PC-3 (cell line): Measurements from ENCODE around the gene GRIN2D. TPM values are rescaled to one million over a fixed set of nuclear protein-coding genes. Genes with fewer than 3 reads are reported as not detected.

Source experiments
- ATAC-seq: fragments of 200-7000 bp; cut with Tn5 transposase; 2 replicates; pipeline ENCODE4 v1.9.1; 2020; ENCODE audit warnings: mild to moderate bottlenecking, moderate library complexity
- BruUV-seq: library from RNA; stranded (reverse); fragments of 400-500 nt; replicated peaks from 2 replicates; lab custom pipeline; 2021; lab: Mats Ljungman, UMichigan
- CTCF ChIA-PET: fragments of 300-600 bp; sonication (Branson Sonifier 250); formaldehyde crosslinking; loops from one replicate; lab custom pipeline; 2022; ENCODE audit warnings: antibody characterized with exemption; lab: Charles Lee
- POLR2A ChIA-PET: fragments of 300-600 bp; sonication (Branson Sonifier 250); formaldehyde crosslinking; loops from one replicate; lab custom pipeline; 2022; ENCODE audit warnings: antibody characterized with exemption; ENCODE audit not compliant: unreplicated experiment; lab: Charles Lee
- DNase-seq: peaks from one replicate; pipeline ENCODE4 v3.0.0-alpha.2; 2015
- H2AFZ ChIP-seq: fragments of 300-600 bp; sonication (generic); 2 replicates; pipeline ENCODE4 v1.6.0; 2016; ENCODE audit warnings: antibody characterized with exemption, low read length
- H3F3A ChIP-seq: fragments of 300-600 bp; sonication (generic); one replicate; pipeline ENCODE4 v1.6.0; 2017; ENCODE audit warnings: antibody characterized with exemption, low read length, control low read depth, mild to moderate bottlenecking; ENCODE audit not compliant: unreplicated experiment
- H3K27ac ChIP-seq: fragments of 300-600 bp; sonication (generic); 2 replicates; pipeline ENCODE4 v1.5.1; 2016; ENCODE audit warnings: mild to moderate bottlenecking, low read length
- H3K27me3 ChIP-seq: fragments of 300-600 bp; sonication (generic); 2 replicates; pipeline ENCODE4 v1.6.1; 2016; ENCODE audit warnings: low read length, mixed read lengths
- H3K36me3 ChIP-seq: fragments of 300-600 bp; sonication (generic); 2 replicates; pipeline ENCODE4 v1.6.1; 2016; ENCODE audit warnings: low read depth, mixed run types, low read length, mixed read lengths
- H3K4me1 ChIP-seq: fragments of 300-600 bp; sonication (generic); 2 replicates; pipeline ENCODE4 v1.5.1; 2016; ENCODE audit warnings: low read length; ENCODE audit not compliant: insufficient read depth
- H3K4me2 ChIP-seq: fragments of 300-600 bp; sonication (generic); 2 replicates; pipeline ENCODE4 v1.6.0; 2016; ENCODE audit warnings: low read length
- H3K4me3 ChIP-seq: fragments of 300-600 bp; sonication (generic); 2 replicates; pipeline ENCODE4 v1.5.1; 2016; ENCODE audit warnings: mild to moderate bottlenecking, low read length, mixed read lengths
- H3K79me2 ChIP-seq: fragments of 300-600 bp; sonication (generic); 2 replicates; pipeline ENCODE4 v1.6.1; 2017; ENCODE audit warnings: low read length, mixed read lengths
- H3K9ac ChIP-seq: fragments of 300-600 bp; sonication (generic); 2 replicates; pipeline ENCODE4 v1.6.0; 2016; ENCODE audit warnings: mild to moderate bottlenecking, low read length
- H3K9me2 ChIP-seq: fragments of 300-600 bp; sonication (generic); replicated peaks from 2 replicates; pipeline ENCODE4 v1.6.1; 2016; ENCODE audit warnings: mixed run types, low read length, mixed read lengths
- H3K9me3 ChIP-seq: fragments of 300-600 bp; sonication (generic); 2 replicates; pipeline ENCODE4 v1.6.1; 2016; ENCODE audit warnings: low read length, mixed read lengths
- H4K20me1 ChIP-seq: fragments of 300-600 bp; sonication (generic); 2 replicates; pipeline ENCODE4 v1.6.1; 2016; ENCODE audit warnings: low read length, mixed read lengths
- EZH2 ChIP-seq: fragments of 300-600 bp; sonication (generic); IDR thresholded peaks from one replicate; pipeline ENCODE4 v1.6.1; 2017; ENCODE audit warnings: antibody characterized with exemption, mild to moderate bottlenecking, low read length; ENCODE audit not compliant: unreplicated experiment
- EZH2phosphoT487 ChIP-seq: fragments of 300-600 bp; sonication (generic); IDR thresholded peaks from 2 replicates; pipeline ENCODE4 v1.6.1; 2018; ENCODE audit warnings: mild to moderate bottlenecking, antibody characterized with exemption, low read length, borderline replicate concordance
- intact Hi-C: fragments of 100-400 bp; cut with micrococcal nuclease; formaldehyde crosslinking; loops from 2 replicates; pipeline ENCODE4 v1.9.0; 2023
- total RNA-seq: library from RNA; depleted of rRNA; stranded (reverse); fragments of >200 nt; gene quantifications from 2 replicates; pipeline ENCODE4 v1.2.3, GENCODE V29; 2014
- TF ChIP-seq, protein P1 (sequence below): fragments of 300-600 bp; sonication (generic); conservative IDR thresholded peaks from 2 replicates; pipeline ENCODE4 v1.5.1; 2017; ENCODE audit warnings: antibody characterized with exemption, low read depth, mild to moderate bottlenecking, low read length

The GRIN2D gene
- total RNA-seq, 1 experiment from 2014 or later, result 0.51 TPM

- Histone ChIP-seq H4K20me1 (no peaks in the 10 kb centered on the region), H3K9ac (no peak overlapping the region), H3K4me3 (no peak overlapping the region), H3K79me2 (no peaks in the 10 kb centered on the region), H2AFZ (no peak overlapping the region), H3K4me1 (peaks cover 5% of the 10 kb centered on the region; the same call in 1 of the 2 replicates), H3K9me2 (no peaks in the 10 kb centered on the region), H3K4me2 (no peak overlapping the region), H3K36me3 (no peaks in the 10 kb centered on the region), H3K27ac (no peak overlapping the region), H3K9me3 (no peaks in the 10 kb centered on the region), H3K27me3 (no peaks in the 10 kb centered on the region), H3F3A (no peaks in the 10 kb centered on the region)
- no TSS peak for BruUV-seq
- ATAC-seq (no peak), DNase-seq (no peak)
- CTCF ChIA-PET, result no interaction called here
- TF ChIP-seq EZH2 (no peak), EZH2phosphoT487 (no peak)
- TF ChIP-seq, protein P1, sequence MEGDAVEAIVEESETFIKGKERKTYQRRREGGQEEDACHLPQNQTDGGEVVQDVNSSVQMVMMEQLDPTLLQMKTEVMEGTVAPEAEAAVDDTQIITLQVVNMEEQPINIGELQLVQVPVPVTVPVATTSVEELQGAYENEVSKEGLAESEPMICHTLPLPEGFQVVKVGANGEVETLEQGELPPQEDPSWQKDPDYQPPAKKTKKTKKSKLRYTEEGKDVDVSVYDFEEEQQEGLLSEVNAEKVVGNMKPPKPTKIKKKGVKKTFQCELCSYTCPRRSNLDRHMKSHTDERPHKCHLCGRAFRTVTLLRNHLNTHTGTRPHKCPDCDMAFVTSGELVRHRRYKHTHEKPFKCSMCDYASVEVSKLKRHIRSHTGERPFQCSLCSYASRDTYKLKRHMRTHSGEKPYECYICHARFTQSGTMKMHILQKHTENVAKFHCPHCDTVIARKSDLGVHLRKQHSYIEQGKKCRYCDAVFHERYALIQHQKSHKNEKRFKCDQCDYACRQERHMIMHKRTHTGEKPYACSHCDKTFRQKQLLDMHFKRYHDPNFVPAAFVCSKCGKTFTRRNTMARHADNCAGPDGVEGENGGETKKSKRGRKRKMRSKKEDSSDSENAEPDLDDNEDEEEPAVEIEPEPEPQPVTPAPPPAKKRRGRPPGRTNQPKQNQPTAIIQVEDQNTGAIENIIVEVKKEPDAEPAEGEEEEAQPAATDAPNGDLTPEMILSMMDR, result no peak
- POLR2A ChIA-PET, result no interaction called here
- intact Hi-C loops, result no loop called here
Observed at GRCh38 chr19:48361912-48362311, 31.6 kb upstream of the GRIN2D start.

GRCh38 chr19:48362716-48363499, 30.6 kb upstream of the GRIN2D start:
- no peaks in the 10 kb centered on the region for H3K9me2 ChIP-seq
- ATAC-seq (peak; percentile 92), DNase-seq (peak; percentile 94)
- ChIA-PET POLR2A (interaction anchor here (1.1 kb wide), 1 partner anchor 130 kb away, joined by 6 read pairs; no protein-coding TSS in a partner anchor), CTCF (interaction anchor here (0.5 to 2.5 kb wide), 3 partner anchors 10 to 28 kb away, joined by 4 to 17 read pairs (median 8); partner anchors contain the start of gene KDELR1)
- H3K4me3 ChIP-seq, result peak overlapping the region; percentile 66
- no peaks in the 10 kb centered on the region for H4K20me1 ChIP-seq
- H3K36me3 ChIP-seq, result no peaks in the 10 kb centered on the region
- H3K27me3 ChIP-seq, result no peaks in the 10 kb centered on the region
- H3K4me1 ChIP-seq, result peaks cover 5% of the 10 kb centered on the region; the same call in 1 of the 2 replicates
- intact Hi-C loops, result no loop called here
- H3K27ac ChIP-seq, result peak overlapping the region; percentile 42
- no peak for TF ChIP-seq EZH2
- TF ChIP-seq, protein P1, result no peak
- H3K9ac ChIP-seq, result peak overlapping the region; percentile 81
- no peaks in the 10 kb centered on the region for H3F3A ChIP-seq
- H3K4me2 ChIP-seq, result peak overlapping the region; percentile 95
- H3K9me3 ChIP-seq, result no peaks in the 10 kb centered on the region
- BruUV-seq, result no TSS peak
- no peaks in the 10 kb centered on the region for H3K79me2 ChIP-seq
- H2AFZ ChIP-seq, result peak overlapping the region; percentile 82

DNA sequence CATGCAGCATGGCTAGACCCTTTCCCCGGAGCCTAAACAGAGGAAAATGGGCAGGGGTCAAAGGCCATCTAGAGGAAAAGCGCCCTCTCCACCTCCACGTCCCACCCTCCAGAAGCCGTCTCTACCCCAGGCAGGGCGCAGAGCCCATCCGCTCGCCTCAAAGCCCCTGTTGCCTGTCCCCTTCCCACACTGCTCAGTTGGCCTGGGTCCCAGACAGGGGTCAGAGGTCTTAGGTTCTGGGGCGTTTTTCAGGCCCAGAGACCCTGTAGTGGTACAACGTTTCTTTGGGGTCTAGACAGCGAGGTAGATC, 30.0 kb upstream of the GRIN2D start:
- H4K20me1 ChIP-seq, result no peaks in the 10 kb centered on the region
- peak overlapping the region; percentile 82 for H2AFZ ChIP-seq
- intact Hi-C loops, result no loop called here
- ChIA-PET CTCF (interaction anchor here (0.5 to 2.5 kb wide), 3 partner anchors 11 to 221 kb away, joined by 4 to 17 read pairs (median 5); partner anchors contain the start of gene KDELR1), POLR2A (interaction anchor here (0.7 to 1.1 kb wide), 2 partner anchors 31 to 129 kb away, joined by 4 to 6 read pairs; no protein-coding TSS in a partner anchor)
- no peak for TF ChIP-seq EZH2phosphoT487
- TF ChIP-seq, protein P1, result no peak
- no peak for TF ChIP-seq EZH2
- no peaks in the 10 kb centered on the region for H3K27me3 ChIP-seq
- ATAC-seq, result peak; percentile 6; the same call in 1 of the 2 replicates
- peaks cover 5% of the 10 kb centered on the region; the same call in 1 of the 2 replicates for H3K4me1 ChIP-seq
- H3F3A ChIP-seq, result no peaks in the 10 kb centered on the region
- H3K36me3 ChIP-seq, result no peaks in the 10 kb centered on the region
- H3K9me3 ChIP-seq, result no peaks in the 10 kb centered on the region
- no peak for DNase-seq
- no peaks in the 10 kb centered on the region for H3K79me2 ChIP-seq
- H3K4me2 ChIP-seq, result peak overlapping the region; percentile 95
- peak overlapping the region; percentile 42 for H3K27ac ChIP-seq
- no peaks in the 10 kb centered on the region for H3K9me2 ChIP-seq
- peak overlapping the region; percentile 66 for H3K4me3 ChIP-seq
- peak overlapping the region; percentile 81 for H3K9ac ChIP-seq
- TSS peak; percentile 87 for BruUV-seq
